ENCODE data around the gene HEATR5B.

The HEATR5B gene

DNA sequence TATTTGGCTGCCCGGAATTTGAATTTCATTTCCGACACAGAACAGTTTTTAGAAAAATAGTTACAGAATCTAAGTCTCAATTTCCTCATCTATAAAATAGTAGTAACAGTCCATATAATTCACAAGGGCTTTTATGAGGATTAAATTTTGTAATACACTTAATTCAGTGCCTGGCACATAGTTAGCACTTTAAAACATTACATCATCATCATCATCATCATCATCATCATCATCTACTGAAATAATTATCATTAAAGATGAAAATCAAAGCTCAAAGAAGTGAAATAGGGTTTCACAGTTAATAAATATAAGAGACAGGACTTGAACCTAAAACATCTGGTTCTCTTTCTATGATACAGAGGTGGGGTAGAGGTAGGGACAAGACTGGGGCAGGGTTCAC is 13.2 kb downstream of the HEATR5B start:
- no peak overlapping the region for H3K4me3 ChIP-seq (ENCODE audit: low read depth, low read length)
- TF ChIP-seq, protein P1, sequence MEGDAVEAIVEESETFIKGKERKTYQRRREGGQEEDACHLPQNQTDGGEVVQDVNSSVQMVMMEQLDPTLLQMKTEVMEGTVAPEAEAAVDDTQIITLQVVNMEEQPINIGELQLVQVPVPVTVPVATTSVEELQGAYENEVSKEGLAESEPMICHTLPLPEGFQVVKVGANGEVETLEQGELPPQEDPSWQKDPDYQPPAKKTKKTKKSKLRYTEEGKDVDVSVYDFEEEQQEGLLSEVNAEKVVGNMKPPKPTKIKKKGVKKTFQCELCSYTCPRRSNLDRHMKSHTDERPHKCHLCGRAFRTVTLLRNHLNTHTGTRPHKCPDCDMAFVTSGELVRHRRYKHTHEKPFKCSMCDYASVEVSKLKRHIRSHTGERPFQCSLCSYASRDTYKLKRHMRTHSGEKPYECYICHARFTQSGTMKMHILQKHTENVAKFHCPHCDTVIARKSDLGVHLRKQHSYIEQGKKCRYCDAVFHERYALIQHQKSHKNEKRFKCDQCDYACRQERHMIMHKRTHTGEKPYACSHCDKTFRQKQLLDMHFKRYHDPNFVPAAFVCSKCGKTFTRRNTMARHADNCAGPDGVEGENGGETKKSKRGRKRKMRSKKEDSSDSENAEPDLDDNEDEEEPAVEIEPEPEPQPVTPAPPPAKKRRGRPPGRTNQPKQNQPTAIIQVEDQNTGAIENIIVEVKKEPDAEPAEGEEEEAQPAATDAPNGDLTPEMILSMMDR (IDR thresholded peaks at IDR 0.05; ENCODE audit: low read depth, low read length) = no peak

DNA sequence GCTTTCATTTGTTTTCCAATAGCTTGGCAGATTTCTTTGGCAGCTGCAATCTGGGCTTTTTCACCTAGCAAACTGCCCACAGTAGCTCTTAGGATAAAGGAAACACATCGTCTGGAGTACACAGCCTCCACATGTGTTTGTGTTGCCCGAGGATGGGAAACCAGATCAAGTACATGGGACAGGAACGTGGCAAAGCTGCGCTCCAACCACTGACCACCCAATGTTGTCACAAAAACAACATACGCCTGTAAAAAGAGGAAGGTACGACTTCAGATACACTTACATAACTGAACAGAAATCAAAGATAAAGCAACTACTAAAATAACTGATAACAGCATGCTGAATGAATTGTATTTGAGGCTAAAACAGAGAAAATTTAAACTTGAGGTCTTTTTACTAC is 15.5 kb downstream of the HEATR5B start:
- H3K4me3 ChIP-seq (ENCODE audit: low read depth, low read length) = no peak overlapping the region
- TF ChIP-seq, protein P1 (IDR thresholded peaks at IDR 0.05; ENCODE audit: low read depth, low read length) = no peak

DNA sequence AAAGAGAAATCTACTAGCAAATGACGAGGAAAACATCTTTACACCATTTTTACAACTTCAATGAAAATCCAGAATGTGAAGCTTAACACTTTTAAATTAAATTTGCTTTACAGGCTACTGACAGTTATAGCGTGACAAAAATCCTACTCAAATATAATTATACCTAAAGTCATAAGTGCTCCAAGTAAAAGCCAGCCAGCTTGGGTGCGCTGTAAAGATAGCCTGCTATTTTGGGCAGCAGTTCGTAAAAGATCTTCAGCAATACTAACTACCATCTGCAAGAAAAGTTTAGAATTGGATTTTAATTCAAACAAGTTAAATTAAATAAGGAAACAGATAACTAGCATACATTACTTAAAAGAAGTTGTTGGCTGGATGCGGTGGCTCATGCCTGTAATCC is 22.4 kb downstream of the HEATR5B start:
- no peak overlapping the region for H3K4me3 ChIP-seq (ENCODE audit: low read depth, low read length)
- TF ChIP-seq, protein P1 (IDR thresholded peaks at IDR 0.05; ENCODE audit: low read depth, low read length) = no peak

DNA sequence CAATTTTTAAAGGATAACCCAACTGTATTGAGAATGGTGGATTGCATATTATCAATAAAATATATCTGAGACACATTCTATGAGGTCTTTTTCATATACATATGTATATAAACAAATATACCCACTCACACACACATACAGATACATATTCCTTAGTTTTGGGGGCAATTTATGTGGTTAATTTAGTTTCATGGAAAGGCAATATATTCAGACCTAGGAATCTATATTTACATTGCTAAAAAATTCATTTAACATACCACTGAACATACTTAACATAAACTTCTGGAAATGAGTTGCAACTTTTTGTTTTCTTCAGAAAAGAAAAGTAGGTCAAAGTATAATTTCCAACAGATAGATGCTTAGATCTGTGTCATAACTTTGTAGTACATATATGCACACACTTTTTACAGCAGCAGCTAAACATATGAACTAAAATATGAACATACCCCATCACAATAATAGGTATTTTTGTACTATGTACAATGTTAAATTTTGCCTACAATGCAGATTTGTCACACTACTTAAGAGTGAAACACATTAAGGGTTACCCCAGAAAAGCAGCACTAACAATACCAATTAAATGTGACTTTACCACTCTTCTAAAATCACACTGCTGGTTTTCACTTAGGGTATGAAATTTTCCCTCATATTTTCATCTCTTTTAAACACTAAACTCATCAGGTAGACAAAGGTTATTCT is 23.0 kb downstream of the HEATR5B start:
- H3K4me3 ChIP-seq (ENCODE audit: low read depth, low read length) = no peak overlapping the region
- TF ChIP-seq, protein P1 (IDR thresholded peaks at IDR 0.05; ENCODE audit: low read depth, low read length) = no peak

GRCh38 chr2:37060446-37060845 is 23.7 kb downstream of the HEATR5B start:
- H3K4me3 ChIP-seq (ENCODE audit: low read depth, low read length) = no peak overlapping the region
- TF ChIP-seq, protein P1 (IDR thresholded peaks at IDR 0.05; ENCODE audit: low read depth, low read length) = no peak

GRCh38 chr2:37059841-37060240 is 24.3 kb downstream of the HEATR5B start:
- H3K4me3 ChIP-seq (ENCODE audit: low read depth, low read length) = no peak overlapping the region
- TF ChIP-seq, protein P1 (IDR thresholded peaks at IDR 0.05; ENCODE audit: low read depth, low read length) = no peak

DNA sequence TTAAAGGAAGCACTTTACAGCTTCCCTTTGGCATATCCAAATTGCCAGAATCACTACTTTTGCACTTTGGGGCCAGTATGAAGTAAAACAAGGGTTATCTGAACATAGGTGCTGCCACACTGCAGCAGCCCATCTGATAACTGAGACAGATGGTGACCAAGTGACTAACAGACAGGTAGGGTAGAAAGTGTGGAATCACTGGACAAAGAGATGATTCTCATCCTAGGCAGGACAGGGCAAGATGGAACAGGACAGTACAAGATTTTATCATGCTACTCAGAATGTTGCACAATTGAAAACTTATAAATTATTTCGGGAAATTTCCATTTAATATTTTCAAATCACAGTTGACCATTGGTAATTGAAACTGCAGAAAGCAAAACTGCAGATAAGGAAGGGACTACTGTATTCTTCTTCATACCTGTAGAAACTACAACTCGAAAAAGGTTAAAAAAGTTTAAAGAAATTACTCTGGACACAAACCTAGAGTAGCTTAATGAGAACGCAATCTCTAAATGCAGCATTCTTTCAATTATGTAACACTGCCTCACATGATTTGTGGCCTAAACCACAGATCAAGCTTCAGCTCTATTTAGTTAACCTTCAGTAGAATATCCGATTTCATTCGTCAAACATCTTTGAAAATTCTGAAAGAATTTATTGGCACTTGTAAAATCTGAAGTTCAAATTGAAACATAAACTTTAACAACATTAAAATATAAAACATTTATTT is 31.4 kb downstream of the HEATR5B start:
- H3K4me3 ChIP-seq (ENCODE audit: low read depth, low read length) = no peak overlapping the region
- TF ChIP-seq, protein P1 (IDR thresholded peaks at IDR 0.05; ENCODE audit: low read depth, low read length) = no peak

Data from WI38 (cell line).